HCT116 (cell line): ENCODE measurements around the gene TMEM132C. TPM values are rescaled to one million over a fixed set of nuclear protein-coding genes. Genes with fewer than 3 reads are reported as not detected.

Experiments
- ATAC-seq: fragments of 200-7000 bp; cut with Tn5 transposase; 2 replicates; pipeline ENCODE4 v1.9.1; 2020; ENCODE audit warnings: mild to moderate bottlenecking, moderate library complexity
- BruUV-seq: library from RNA; stranded (reverse); fragments of 400-500 nt; replicated peaks from 2 replicates; lab custom pipeline; 2021; lab: Mats Ljungman, UMichigan
- CTCF ChIA-PET: fragments of 300-600 bp; sonication (Branson Sonifier 250); formaldehyde crosslinking; loops from one replicate; lab custom pipeline; 2021; ENCODE audit warnings: antibody characterized with exemption; lab: Charles Lee
- POLR2A ChIA-PET: fragments of 300-600, 350-600 bp; sonication (Branson Sonifier 250); formaldehyde crosslinking; loops from one replicate; lab custom pipeline; 2021; ENCODE audit warnings: antibody characterized with exemption; lab: Charles Lee
- RAD21 ChIA-PET, 2 experiments: fragments of 300-600 bp; sonication (Branson Sonifier 250); formaldehyde crosslinking; loops; one replicate each; lab custom pipeline; 2023; ENCODE audit warnings: low total read pairs in 2 of 2; ENCODE audit not compliant: uncharacterized antibody in 2 of 2, unreplicated experiment in 2 of 2, low non-redundant PET in 1 of 2; lab: Charles Lee
- DNase-seq: peaks from one replicate; pipeline ENCODE4 v3.0.0-alpha.2; 2010; ENCODE audit warnings: low read depth, low spot score
- H2AFZ ChIP-seq: fragments of 200-600 bp; shearing (Covaris generic), sonication (generic); 2 replicates; pipeline ENCODE4 v1.6.1; 2017; ENCODE audit warnings: low read depth, mixed run types, mixed read lengths, antibody characterized with exemption, low read length; ENCODE audit not compliant: poor library complexity, severe bottlenecking
- H3K27ac ChIP-seq: 2 replicates; pipeline ENCODE4 v1.5.1; 2012; ENCODE audit warnings: low read depth, low read length
- H3K27me3 ChIP-seq: fragments of 200-600 bp; sonication (generic); 2 replicates; pipeline ENCODE4 v1.6.1; 2016; ENCODE audit warnings: mixed run types, low read length, mixed read lengths; ENCODE audit not compliant: insufficient read depth
- H3K36me3 ChIP-seq, 2 experiments: fragments of 200-500 bp in 1 of 2; fragments of 200-600 bp in 1 of 2; sonication (Bioruptor generic) in 1 of 2; sonication (generic) in 1 of 2; 2 replicates each; pipeline versions ENCODE4 v1.5.1 to v1.6.1; 2014 to 2016; ENCODE audit warnings: low read length in 2 of 2, inconsistent platforms in 1 of 2, mixed read lengths in 1 of 2, mixed run types in 1 of 2; ENCODE audit not compliant: insufficient read depth in 2 of 2, control insufficient read depth in 1 of 2
- H3K4me1 ChIP-seq, 2 experiments: fragments of 200-600 bp in 1 of 2; sonication (generic) in 1 of 2; 2 replicates each; pipeline versions ENCODE4 v1.5.1 to v1.6.1; 2012 to 2017; ENCODE audit warnings: low read length in 2 of 2, inconsistent platforms in 1 of 2, mild to moderate bottlenecking in 1 of 2, mixed read lengths in 1 of 2, mixed run types in 1 of 2, moderate library complexity in 1 of 2; ENCODE audit not compliant: insufficient read depth in 2 of 2, control insufficient read depth in 1 of 2
- H3K4me2 ChIP-seq: fragments of 200-600 bp; sonication (generic); 2 replicates; pipeline ENCODE4 v1.6.1; 2017; ENCODE audit warnings: mixed run types, low read length, mixed read lengths
- H3K4me3 ChIP-seq, 2 experiments: fragments of 200-600 bp in 1 of 2; sonication (generic) in 1 of 2; replicated peaks in 1 of 2; 2 replicates each; pipeline ENCODE4 v1.5.1; 2011 to 2016; ENCODE audit warnings: low read length in 2 of 2, control low read depth in 1 of 2, low read depth in 1 of 2, mild to moderate bottlenecking in 1 of 2, mixed read lengths in 1 of 2, mixed run types in 1 of 2
- H3K79me2 ChIP-seq: fragments of 200-600 bp; sonication (generic); 2 replicates; pipeline ENCODE4 v1.6.1; 2017; ENCODE audit warnings: mild to moderate bottlenecking, mixed run types, low read length, moderate library complexity, mixed read lengths; ENCODE audit not compliant: insufficient read depth
- H3K9ac ChIP-seq: fragments of 200-600 bp; sonication (generic); 2 replicates; pipeline ENCODE4 v1.6.1; 2016; ENCODE audit warnings: low read length, mixed read lengths
- H3K9me2 ChIP-seq: fragments of 200-600 bp; sonication (generic), shearing (Covaris generic); 2 replicates; pipeline ENCODE4 v1.6.1; 2017; ENCODE audit warnings: mixed run types, mild to moderate bottlenecking, moderate library complexity; ENCODE audit not compliant: insufficient read depth
- H3K9me3 ChIP-seq, 2 experiments: fragments of 200-500 bp in 1 of 2; fragments of 200-600 bp in 1 of 2; sonication (Bioruptor generic) in 1 of 2; sonication (generic) in 1 of 2; 2 replicates each; pipeline ENCODE4 v1.6.1; 2014 to 2017; ENCODE audit warnings: low read length in 2 of 2, mixed read lengths in 2 of 2, inconsistent platforms in 1 of 2, low read depth in 1 of 2, mild to moderate bottlenecking in 1 of 2, mixed run types in 1 of 2, moderate library complexity in 1 of 2; ENCODE audit not compliant: control insufficient read depth in 1 of 2, insufficient read depth in 1 of 2
- H4K20me1 ChIP-seq: fragments of 200-600 bp; sonication (generic), shearing (Covaris generic); 2 replicates; pipeline ENCODE4 v1.6.1; 2017; ENCODE audit warnings: mixed run types, mild to moderate bottlenecking, moderate library complexity; ENCODE audit not compliant: insufficient read depth
- ATF3 ChIP-seq: IDR thresholded peaks from 2 replicates; pipeline ENCODE4 v1.6.1; 2012
- POLR2A ChIP-seq: IDR thresholded peaks from 2 replicates; pipeline ENCODE4 v1.7.0; 2011; ENCODE audit warnings: borderline replicate concordance; ENCODE audit not compliant: insufficient read depth, insufficient read length; ENCODE audit errors: extremely low read depth
- RAD21 ChIP-seq: IDR thresholded peaks from 2 replicates; pipeline ENCODE4 v1.6.1; 2012; ENCODE audit warnings: low read depth, mild to moderate bottlenecking
- SP1 ChIP-seq: IDR thresholded peaks from 2 replicates; pipeline ENCODE4 v1.6.1; 2012; ENCODE audit warnings: low read depth
- ZFX ChIP-seq: fragments of 450-650 bp; IDR thresholded peaks from 2 replicates; pipeline ENCODE4 v1.6.1; 2017
- ZNF274 ChIP-seq: fragments of 200-500 bp; sonication (Bioruptor generic); IDR thresholded peaks from 2 replicates; pipeline ENCODE4 v1.6.1; 2014; ENCODE audit warnings: mild to moderate bottlenecking, low read depth, low read length, inconsistent platforms
- intact Hi-C: fragments of 100-400 bp; cut with micrococcal nuclease; formaldehyde crosslinking; loops from 2 replicates; pipeline ENCODE4 v1.10.0; 2022
- total RNA-seq: library from RNA; stranded (reverse); gene quantifications from one replicate; pipeline ENCODE4 v1.2.1, GENCODE V29; 2021; ENCODE audit not compliant: unreplicated experiment

TMEM132C gene
- total RNA-seq, 1 experiment from 2014 or later: not detected

GRCh38 chr12:128322341-128322740 lies 55.4 kb downstream of the TMEM132C start:
- DNase-seq: no peak
- ChIA-PET CTCF (no interaction called here), POLR2A (no interaction called here), RAD21 (no interaction called here)
- no peak overlapping the region for H3K27ac ChIP-seq
- H3K4me1 ChIP-seq: no peaks in the 10 kb centered on the region
- H3K9ac ChIP-seq: no peak overlapping the region
- H3K27me3 ChIP-seq: no peaks in the 10 kb centered on the region
- intact Hi-C loops: no loop called here
- TF ChIP-seq ZNF274 (no peak), RAD21 (no peak), POLR2A (no peak)
- H4K20me1 ChIP-seq: no peaks in the 10 kb centered on the region
- H3K4me3 ChIP-seq: no peak overlapping the region
- H2AFZ ChIP-seq: no peak overlapping the region
- H3K9me2 ChIP-seq: no peaks in the 10 kb centered on the region
- H3K79me2 ChIP-seq: no peaks in the 10 kb centered on the region
- BruUV-seq: no TSS peak
- H3K4me2 ChIP-seq: no peak overlapping the region
- no peak for ATAC-seq
- no peaks in the 10 kb centered on the region for H3K36me3 ChIP-seq
- H3K9me3 ChIP-seq: peaks cover 3 to 29% of the 10 kb centered on the region in 2 experiments; a peak in 2 of 4 replicates

DNA sequence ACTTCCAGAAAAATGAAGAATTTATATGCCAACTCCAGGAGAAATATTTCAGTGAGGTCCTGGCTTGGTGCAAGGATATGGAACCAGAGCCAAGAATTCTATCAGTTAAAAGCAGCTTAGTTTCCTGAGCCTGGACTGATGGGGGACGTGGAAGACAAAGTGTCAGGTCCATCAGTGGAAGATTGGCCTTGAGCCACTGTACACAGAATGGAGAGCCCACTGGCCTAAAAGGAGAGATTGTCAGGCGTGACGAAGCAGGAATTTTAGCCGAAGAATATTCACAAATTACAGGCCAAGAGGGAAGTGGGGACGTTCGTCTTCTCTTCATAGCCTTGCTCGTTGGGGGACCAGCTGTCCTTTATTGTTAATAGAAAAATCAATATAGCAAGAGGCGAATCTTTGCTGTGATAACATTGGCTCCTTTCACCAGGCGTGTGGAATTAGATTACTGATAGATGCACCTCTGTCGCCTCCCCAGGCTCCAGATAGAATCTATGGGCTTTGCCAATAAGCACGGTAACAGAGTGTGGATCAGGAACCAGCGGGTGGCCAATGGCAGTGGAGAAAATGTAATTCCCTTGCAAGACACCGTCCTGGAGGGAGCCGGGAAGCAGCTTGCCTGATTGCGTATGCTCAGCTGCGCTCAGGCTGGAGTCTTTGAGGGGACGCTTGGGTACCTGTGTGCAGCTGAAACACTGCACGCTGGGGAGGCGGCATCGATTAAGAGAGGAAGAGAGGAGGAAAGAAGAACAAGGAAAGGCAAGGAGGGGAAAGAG lies 56.4 kb downstream of the TMEM132C start:
- intact Hi-C loops: no loop called here

More for the DNA sequence above, 56.4 kb downstream of the TMEM132C start:
- no peaks in the 10 kb centered on the region for H3K36me3 ChIP-seq
- no peak overlapping the region for H3K9ac ChIP-seq
- H3K9me2 ChIP-seq: no peaks in the 10 kb centered on the region
- DNase-seq: no peak
- POLR2A ChIA-PET: no interaction called here
- ATAC-seq: no peak
- CTCF ChIA-PET: no interaction called here
- peaks cover 3 to 29% of the 10 kb centered on the region in 2 experiments; a peak in 2 of 4 replicates for H3K9me3 ChIP-seq
- H4K20me1 ChIP-seq: no peaks in the 10 kb centered on the region
- RAD21 ChIA-PET: no interaction called here
- H3K27ac ChIP-seq: no peak overlapping the region
- no peaks in the 10 kb centered on the region for H3K4me1 ChIP-seq
- no peak overlapping the region for H3K4me2 ChIP-seq
- no TSS peak for BruUV-seq
- no peak overlapping the region for H3K4me3 ChIP-seq
- no peaks in the 10 kb centered on the region for H3K79me2 ChIP-seq
- TF ChIP-seq ATF3 (no peak), SP1 (no peak), ZFX (no peak)
- no peak overlapping the region for H2AFZ ChIP-seq
- H3K27me3 ChIP-seq: no peaks in the 10 kb centered on the region
